Stimulated activated CD4-positive, alpha-beta T cell treated with anti-CD3 and anti-CD28 coated beads, Interleukin-1b, Interleukin-23, amount 100 ng/mL, for 1 hour (primary cell): ENCODE results near the gene ZNF564.
A peak's percentile ranks its signal among the peaks of the same experiment; 100 is the strongest.
"Not testable (repeated sequence)": the region's sequence is repeated elsewhere in the genome, so short reads cannot be mapped to it uniquely, and the experiment has no call there.

Source experiments
- DNase-seq, 2 donors: peaks; one replicate each; pipeline ENCODE4 v3.0.0-alpha.2; 2020; ENCODE audit warnings: low read depth in 2 of 2

ZNF564 gene

GRCh38 chr19:12496480-12496879 lies 54.8 kb downstream of the ZNF564 start:
- DNase-seq = no peak

- DNase-seq = peak; percentile 82 to 86
Measured at GRCh38 chr19:12495002-12495802, 56.1 kb downstream of the ZNF564 start.

DNA sequence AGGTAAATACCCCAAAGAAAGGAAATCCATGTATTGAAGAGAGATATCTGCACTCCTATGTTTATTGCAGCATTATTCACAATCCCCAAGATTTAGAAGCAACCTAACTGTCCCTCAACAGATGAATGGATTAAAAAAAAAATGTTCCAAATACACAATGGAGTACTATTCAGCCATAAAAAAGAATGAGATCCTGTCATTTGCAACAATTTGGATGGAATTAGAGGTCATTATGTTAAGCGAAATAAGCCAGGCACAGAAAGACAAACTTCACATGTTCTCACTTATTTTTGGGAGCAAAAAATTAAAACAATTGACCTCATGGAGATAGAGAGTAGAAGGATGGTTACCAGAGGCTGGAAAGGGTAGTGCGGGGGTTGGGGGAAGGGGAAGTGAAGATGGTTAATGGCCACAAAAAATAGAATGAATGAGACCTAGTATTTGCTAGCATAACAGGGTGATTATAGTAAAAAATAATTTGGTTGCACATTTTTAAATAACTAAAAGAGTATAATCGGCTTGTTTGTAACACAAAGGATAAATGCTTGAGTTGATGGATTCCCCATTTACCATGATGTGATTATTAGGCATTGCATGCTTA lies 56.9 kb downstream of the ZNF564 start:
- DNase-seq = no peak

DNA sequence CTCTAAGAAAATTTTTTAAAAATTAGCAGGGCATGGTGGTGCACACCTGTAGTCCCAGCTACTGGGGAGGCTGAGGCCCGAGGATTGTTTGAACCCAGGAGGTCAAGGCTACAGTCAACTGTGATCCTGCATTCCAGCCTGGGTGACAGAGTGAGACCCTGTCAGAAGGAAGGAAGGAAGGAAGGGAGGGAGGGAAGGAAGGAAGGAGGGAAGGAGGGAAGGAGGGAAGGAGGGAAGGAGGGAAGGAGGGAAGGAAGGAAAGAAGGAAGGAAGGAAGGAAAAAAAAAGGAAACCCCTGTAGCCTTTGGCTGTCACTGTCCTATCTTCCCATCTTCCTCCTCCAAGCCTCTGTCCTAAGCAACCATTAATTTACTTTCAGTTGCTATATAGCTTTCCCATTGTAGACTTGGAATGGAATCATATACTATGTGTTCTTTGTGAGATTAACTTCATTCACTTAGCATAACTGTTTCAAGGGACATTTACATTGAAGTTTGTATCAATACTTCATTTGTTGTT lies 65.0 kb downstream of the ZNF564 start:
- DNase-seq = not testable (repeated sequence)

GRCh38 chr19:12485571-12485970 lies 65.7 kb downstream of the ZNF564 start:
- DNase-seq = no peak

DNA sequence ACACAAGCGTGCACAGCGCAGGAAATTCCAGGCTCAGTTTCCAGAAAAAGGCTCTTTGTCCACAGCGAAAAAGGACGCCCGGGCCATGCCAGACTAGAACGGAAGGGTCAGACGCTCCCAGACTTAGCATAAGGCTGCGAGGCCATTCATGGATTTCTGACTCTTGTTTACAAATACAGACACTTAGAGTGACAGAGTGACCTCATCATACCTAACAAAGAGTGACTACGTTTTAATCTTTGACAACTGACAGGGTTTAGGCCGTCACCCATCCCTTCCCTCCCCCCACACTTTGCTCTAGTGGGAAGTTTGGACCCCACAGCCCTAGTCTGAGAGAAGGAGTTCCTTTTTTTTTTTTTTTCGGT lies 66.2 kb downstream of the ZNF564 start:
- no peak for DNase-seq

DNA sequence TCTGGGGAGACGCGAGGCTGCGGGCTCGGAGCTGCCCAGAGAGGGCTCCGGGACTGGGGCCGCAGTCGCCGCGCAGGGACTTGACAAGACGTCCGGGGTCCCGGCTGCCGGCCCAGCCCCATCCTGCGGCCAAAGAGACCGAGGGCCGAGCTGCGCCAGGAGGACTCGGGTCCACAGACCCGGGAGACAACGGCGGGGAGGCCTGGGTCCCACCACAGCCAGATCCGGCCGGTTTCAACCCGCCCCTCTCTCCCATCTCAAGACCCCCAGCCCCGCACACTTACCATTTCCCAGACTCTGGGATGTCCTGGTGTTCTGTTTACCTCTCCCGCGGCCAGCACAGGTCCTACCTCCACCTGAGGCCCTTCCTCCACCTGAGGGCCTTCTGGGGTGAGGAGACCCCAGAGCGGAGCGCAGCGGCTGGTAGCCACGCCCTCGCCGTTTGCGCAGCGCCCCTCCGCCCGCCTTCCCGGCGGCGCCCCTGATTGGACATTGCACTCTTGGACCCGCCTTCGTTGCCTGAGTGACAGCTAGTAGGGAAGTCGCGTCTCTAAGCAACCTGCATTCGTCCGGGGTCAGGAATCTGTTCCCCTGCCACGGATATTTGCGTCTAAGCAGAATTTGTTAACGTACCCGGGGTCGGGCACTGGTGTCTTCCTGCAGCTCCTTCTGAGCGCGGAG lies 66.8 kb downstream of the ZNF564 start, which contains the start of gene ZNF709:
Gene ZNF709 (minus strand): TSS at position 446 of the 681 bp plus-strand sequence. CDS start 159 bp downstream, at position 287.
- DNase-seq = peak; percentile 72 to 80

DNA sequence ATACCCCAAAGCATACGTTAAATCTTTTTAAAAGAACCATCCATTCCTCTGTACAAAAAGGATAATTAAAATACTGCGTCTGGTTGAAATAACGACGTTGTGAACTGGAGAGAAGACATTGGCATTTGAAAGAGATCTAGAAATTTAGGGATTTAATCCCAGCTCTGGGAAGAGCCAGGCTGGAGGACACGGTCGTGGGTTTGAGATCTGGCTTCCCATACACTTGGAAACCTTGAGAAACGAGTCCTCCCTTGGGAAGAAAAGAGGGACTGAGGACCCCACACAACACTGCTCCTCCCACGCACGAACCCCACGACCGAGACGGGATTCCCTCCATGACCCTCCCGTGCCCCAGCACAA lies 67.3 kb downstream of the ZNF564 start:
- no peak for DNase-seq

GRCh38 chr19:12482509-12482886 lies 68.8 kb downstream of the ZNF564 start:
- no peak for DNase-seq

DNA sequence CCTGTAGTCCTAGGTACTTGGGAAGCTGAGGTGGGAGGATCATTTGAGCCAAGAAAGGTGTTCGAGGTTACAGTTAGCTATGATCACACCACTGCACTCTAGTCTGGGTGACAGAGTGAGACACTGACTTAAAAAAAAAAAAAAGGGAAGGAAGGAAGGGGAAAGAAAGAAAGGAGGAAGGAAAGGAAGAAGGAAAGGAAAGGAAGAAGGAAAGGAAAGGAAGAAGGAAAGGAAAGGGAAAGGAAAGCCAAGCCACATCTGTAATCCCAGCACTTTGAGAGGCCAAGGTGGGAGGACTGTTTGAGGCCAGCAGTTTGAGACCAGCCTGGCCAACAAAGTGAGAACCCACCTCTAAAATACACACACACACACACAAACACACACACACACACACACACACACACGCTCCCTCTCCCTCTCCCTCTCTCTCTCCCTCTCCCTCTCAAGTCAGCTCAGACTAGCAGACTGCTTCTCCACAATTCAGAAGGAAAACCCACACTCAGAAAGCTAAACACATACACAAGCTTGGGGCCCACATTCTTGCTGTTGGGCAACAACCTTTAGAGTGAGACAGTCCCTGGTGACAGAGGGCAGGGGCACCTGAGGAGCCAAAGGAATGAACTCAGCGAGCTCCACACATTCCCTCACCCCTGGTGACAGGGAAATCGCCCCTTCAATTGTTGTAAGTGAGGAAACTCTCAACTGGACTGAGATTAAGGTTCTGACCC lies 69.3 kb downstream of the ZNF564 start:
- DNase-seq = no peak

GRCh38 chr19:12478234-12478941 lies 72.9 kb downstream of the ZNF564 start:
- DNase-seq = no peak
